GM19240 (cell line): ENCODE measurements around the gene PCGF3.
"Not testable (repeated sequence)": the region's sequence is repeated elsewhere in the genome, so short reads cannot be mapped to it uniquely, and the experiment has no call there.

Experiments used
- DNase-seq: peaks from one replicate; pipeline ENCODE4 v3.0.0; 2011; ENCODE audit warnings: low spot score; ENCODE audit not compliant: insufficient read length

The PCGF3 gene

GRCh38 chr4:682490-683172 lies 23.0 kb upstream of the PCGF3 start:
- no peak for DNase-seq

GRCh38 chr4:683247-683897 lies 22.3 kb upstream of the PCGF3 start:
- DNase-seq: no peak

- no peak for DNase-seq
Observed at GRCh38 chr4:683982-684622, 21.5 kb upstream of the PCGF3 start.

GRCh38 chr4:684623-685327 lies 20.9 kb upstream of the PCGF3 start:
- DNase-seq: no peak

GRCh38 chr4:685679-686412 lies 19.8 kb upstream of the PCGF3 start:
- DNase-seq: no peak

GRCh38 chr4:686413-687040 lies 19.1 kb upstream of the PCGF3 start:
- DNase-seq: no peak

GRCh38 chr4:687048-687970 lies 18.3 kb upstream of the PCGF3 start:
- DNase-seq: no peak

GRCh38 chr4:687971-688853 lies 17.4 kb upstream of the PCGF3 start:
- no peak for DNase-seq

- DNase-seq: no peak
Observed at GRCh38 chr4:688854-689681, 16.6 kb upstream of the PCGF3 start, which contains the start of gene SLC49A3. SLC49A3 (minus strand) TSS chr4:689151; CDS start chr4:689127, 24 bp downstream.

GRCh38 chr4:689723-690122 lies 15.9 kb upstream of the PCGF3 start:
- DNase-seq: no peak

GRCh38 chr4:692771-693554 lies 12.7 kb upstream of the PCGF3 start:
- no peak for DNase-seq

- DNase-seq: not testable (repeated sequence)
Observed at GRCh38 chr4:694341-694940, 11.2 kb upstream of the PCGF3 start.

GRCh38 chr4:699816-700580 lies 5.6 kb upstream of the PCGF3 start:
- no peak for DNase-seq

GRCh38 chr4:700587-701264 lies 4.9 kb upstream of the PCGF3 start:
- DNase-seq: no peak

GRCh38 chr4:702618-703048 lies 3.0 kb upstream of the PCGF3 start:
- DNase-seq: no peak
